Mesenchymal stem cell (in vitro differentiated cells and primary cell): ENCODE data around the gene IL31RA.

Experiments
- DNase-seq: peaks from one replicate; pipeline ENCODE4 v3.0.0-alpha.2; 2013
- H2AFZ ChIP-seq: one replicate; pipeline ENCODE4 v1.6.1; 2013; ENCODE audit warnings: low read depth, mild to moderate bottlenecking, control low read depth, inconsistent platforms, low read length, moderate library complexity
- H2AK5ac ChIP-seq: 2 replicates; pipeline ENCODE4 v1.6.1; 2013; ENCODE audit warnings: low read length, moderate library complexity, mild to moderate bottlenecking, inconsistent platforms; ENCODE audit not compliant: severe bottlenecking
- H2BK120ac ChIP-seq: one replicate; pipeline ENCODE4 v1.6.1; 2013; ENCODE audit warnings: low read depth, mild to moderate bottlenecking, inconsistent platforms, low read length, moderate library complexity
- H2BK12ac ChIP-seq, 2 experiments: one replicate each; pipeline ENCODE4 v1.6.1; 2013; ENCODE audit warnings: inconsistent platforms in 2 of 2, low read length in 2 of 2, mild to moderate bottlenecking in 2 of 2, moderate library complexity in 2 of 2, control low read depth in 1 of 2
- H2BK15ac ChIP-seq: one replicate; pipeline ENCODE4 v1.6.1; 2013; ENCODE audit warnings: mild to moderate bottlenecking, low read depth, inconsistent platforms; ENCODE audit not compliant: poor library complexity, severe bottlenecking
- H2BK5ac ChIP-seq: 2 replicates; pipeline ENCODE4 v1.6.1; 2013; ENCODE audit warnings: low read depth, mild to moderate bottlenecking, low read length, control low read depth, inconsistent platforms; ENCODE audit not compliant: poor library complexity, severe bottlenecking
- H3K14ac ChIP-seq, 2 experiments: one replicate each; pipeline ENCODE4 v1.6.1; 2013; ENCODE audit warnings: inconsistent platforms in 2 of 2, low read length in 2 of 2, control low read depth in 1 of 2, mild to moderate bottlenecking in 1 of 2, moderate library complexity in 1 of 2
- H3K18ac ChIP-seq, 2 experiments: one replicate each; pipeline ENCODE4 v1.6.1; 2013; ENCODE audit warnings: inconsistent platforms in 2 of 2, low read length in 2 of 2, control low read depth in 1 of 2, low read depth in 1 of 2, mild to moderate bottlenecking in 1 of 2
- H3K23ac ChIP-seq, 2 experiments: one replicate each; pipeline ENCODE4 v1.6.1; 2013; ENCODE audit warnings: inconsistent platforms in 2 of 2, low read length in 2 of 2, mild to moderate bottlenecking in 2 of 2, moderate library complexity in 2 of 2, control low read depth in 1 of 2
- H3K27ac ChIP-seq: 2 replicates; pipeline ENCODE4 v1.5.1; 2013; ENCODE audit warnings: mild to moderate bottlenecking, moderate library complexity, low read length, control low read depth, inconsistent platforms; ENCODE audit not compliant: poor library complexity, severe bottlenecking
- H3K27me3 ChIP-seq, 2 experiments: 2 replicates each; pipeline versions ENCODE4 v1.6.1 to v1.7.0; 2013; ENCODE audit warnings: low read length in 2 of 2, mild to moderate bottlenecking in 2 of 2, moderate library complexity in 2 of 2, control low read depth in 1 of 2, inconsistent platforms in 1 of 2; ENCODE audit not compliant: control insufficient read depth in 1 of 2, insufficient read depth in 1 of 2
- H3K36me3 ChIP-seq, 2 experiments: 2 replicates each; pipeline versions ENCODE4 v1.6.1 to v1.7.0; 2013; ENCODE audit warnings: low read length in 2 of 2, control low read depth in 1 of 2, inconsistent platforms in 1 of 2, low read depth in 1 of 2, mild to moderate bottlenecking in 1 of 2; ENCODE audit not compliant: insufficient read depth in 2 of 2, control insufficient read depth in 1 of 2
- H3K4ac ChIP-seq, 2 experiments: one replicate each; pipeline ENCODE4 v1.6.1; 2013; ENCODE audit warnings: inconsistent platforms in 2 of 2, low read length in 2 of 2, mild to moderate bottlenecking in 2 of 2, moderate library complexity in 2 of 2, control low read depth in 1 of 2, low read depth in 1 of 2
- H3K4me1 ChIP-seq: 2 replicates; pipeline ENCODE4 v1.6.1; 2013; ENCODE audit warnings: low read depth, low read length, control low read depth; ENCODE audit not compliant: control insufficient read depth, insufficient read depth
- H3K4me2 ChIP-seq: 2 replicates; pipeline ENCODE4 v1.6.1; 2013; ENCODE audit warnings: low read length, mild to moderate bottlenecking, inconsistent platforms; ENCODE audit not compliant: poor library complexity, severe bottlenecking
- H3K4me3 ChIP-seq, 2 experiments: 2 replicates each; pipeline versions ENCODE4 v1.5.1 to v1.7.0; 2013; ENCODE audit warnings: low read length in 2 of 2, mild to moderate bottlenecking in 2 of 2, control low read depth in 1 of 2, low read depth in 1 of 2; ENCODE audit not compliant: insufficient read depth in 1 of 2
- H3K79me1 ChIP-seq: replicated peaks from 2 replicates; pipeline ENCODE4 v1.6.1; 2013; ENCODE audit warnings: mild to moderate bottlenecking, control low read depth, low read length, inconsistent platforms; ENCODE audit not compliant: poor library complexity, severe bottlenecking
- H3K9ac ChIP-seq: 2 replicates; pipeline ENCODE4 v1.7.0; 2013; ENCODE audit warnings: mild to moderate bottlenecking, low read length, moderate library complexity
- H3K9me3 ChIP-seq: 2 replicates; pipeline ENCODE4 v1.7.0; 2013; ENCODE audit warnings: mild to moderate bottlenecking, low read length; ENCODE audit not compliant: control insufficient read depth
- H4K8ac ChIP-seq: one replicate; pipeline ENCODE4 v1.6.1; 2013; ENCODE audit warnings: inconsistent platforms, mild to moderate bottlenecking, low read length, moderate library complexity
- H4K91ac ChIP-seq: one replicate; pipeline ENCODE4 v1.6.1; 2013; ENCODE audit warnings: mild to moderate bottlenecking, low read length, inconsistent platforms
- WGBS: methylation state at CpG from one replicate; pipeline ENCODE4 v1.1.7; 2013; ENCODE audit warnings: mixed read lengths; 5-methylcytosine and 5-hydroxymethylcytosine counted together

The IL31RA gene

DNA sequence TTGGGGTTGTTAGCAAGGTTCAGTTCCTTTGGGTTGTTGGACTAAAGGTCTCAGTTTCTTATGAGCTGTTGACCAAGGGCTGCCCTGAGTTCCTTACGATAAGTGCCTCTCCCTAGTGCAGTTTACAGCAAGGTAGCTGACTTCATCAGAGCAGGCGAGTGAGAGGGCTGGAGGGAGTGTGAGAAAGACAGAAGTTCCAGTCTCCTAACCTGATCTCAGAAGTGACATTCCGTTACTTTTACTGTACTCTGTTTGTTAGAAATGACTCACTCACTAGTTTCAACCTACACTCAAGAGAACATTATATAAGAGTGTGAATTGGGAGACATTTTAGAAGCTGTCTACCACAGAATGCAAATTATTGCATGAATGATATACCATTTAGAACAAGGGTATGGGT is 21.2 kb upstream of the IL31RA start:
- Histone ChIP-seq H2BK5ac (no peak overlapping the region), H3K36me3 (no peaks in the 10 kb centered on the region), H3K18ac (no peak overlapping the region), H3K9me3 (no peaks in the 10 kb centered on the region), H3K4me3 (no peak overlapping the region), H3K27ac (no peak overlapping the region), H4K8ac (no peak overlapping the region), H3K79me1 (no peaks in the 10 kb centered on the region), H4K91ac (no peak overlapping the region), H2BK12ac (no peak overlapping the region), H3K4me1 (no peaks in the 10 kb centered on the region), H3K9ac (no peak overlapping the region), H2AK5ac (no peak overlapping the region), H2BK120ac (no peak overlapping the region), H2BK15ac (no peak overlapping the region), H3K4ac (no peak overlapping the region), H3K23ac (no peak overlapping the region), H2AFZ (no peak overlapping the region), H3K27me3 (no peaks in the 10 kb centered on the region), H3K4me2 (no peak overlapping the region), H3K14ac (no peak overlapping the region)
- 88% methylated on average over 2 of the region's 3 CpGs for WGBS
- DNase-seq = no peak

DNA sequence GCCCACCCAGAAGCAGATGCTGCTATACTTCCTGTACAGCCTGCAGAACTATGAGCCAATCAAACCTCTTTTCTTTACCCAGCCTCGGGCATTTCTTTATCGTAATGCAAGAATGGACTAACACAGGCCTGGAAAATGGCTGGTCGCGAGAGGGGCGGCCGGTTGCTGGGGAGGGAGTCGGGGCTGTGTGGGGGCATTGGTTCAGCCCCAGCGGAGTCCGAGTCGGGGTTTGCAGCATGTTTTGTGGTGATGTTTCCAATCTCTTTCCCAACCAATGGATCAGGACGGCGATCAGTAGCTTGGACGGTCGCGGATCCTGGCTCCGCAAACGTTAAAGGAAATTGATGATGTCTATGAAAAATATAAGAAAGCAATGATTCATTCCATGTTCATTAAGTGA is 18.7 kb upstream of the IL31RA start:
- no peaks in the 10 kb centered on the region for H3K4me1 ChIP-seq
- no peak overlapping the region for H4K91ac ChIP-seq
- no peak overlapping the region for H3K23ac ChIP-seq
- H2BK12ac ChIP-seq = no peak overlapping the region
- H3K18ac ChIP-seq = no peak overlapping the region
- no peak overlapping the region for H3K4me2 ChIP-seq
- H3K9ac ChIP-seq = no peak overlapping the region
- no peak overlapping the region for H4K8ac ChIP-seq
- H2AFZ ChIP-seq = no peak overlapping the region
- no peak overlapping the region for H3K4me3 ChIP-seq
- no peak overlapping the region for H2BK5ac ChIP-seq
- no peak overlapping the region for H3K14ac ChIP-seq
- H2AK5ac ChIP-seq = no peak overlapping the region
- no peaks in the 10 kb centered on the region for H3K9me3 ChIP-seq
- H3K27me3 ChIP-seq = no peaks in the 10 kb centered on the region
- H3K4ac ChIP-seq = no peak overlapping the region
- no peak overlapping the region for H3K27ac ChIP-seq
- H3K79me1 ChIP-seq = no peaks in the 10 kb centered on the region
- DNase-seq = no peak
- WGBS = 99% methylated on average over 17 of the region's 17 CpGs
- H3K36me3 ChIP-seq = no peaks in the 10 kb centered on the region
- no peak overlapping the region for H2BK15ac ChIP-seq
- H2BK120ac ChIP-seq = no peak overlapping the region

DNA sequence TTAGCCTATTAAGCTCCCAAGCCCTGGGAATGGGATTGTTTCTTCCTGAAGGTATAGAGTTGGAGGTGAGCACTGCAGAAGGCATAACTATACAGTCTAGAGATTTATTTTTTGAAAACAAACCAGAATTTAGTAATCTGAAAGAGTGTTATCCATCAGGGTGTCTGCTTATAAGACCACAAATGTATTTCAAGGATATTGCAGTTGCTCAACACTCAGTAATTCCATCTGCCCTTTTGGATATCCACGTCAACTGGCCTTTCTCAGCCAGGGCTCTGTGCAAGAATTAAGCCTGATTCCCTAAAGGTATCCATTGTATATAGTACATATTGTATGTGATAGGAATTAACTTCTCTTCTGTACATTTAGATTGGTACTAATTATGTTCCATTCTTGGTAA is 15.0 kb upstream of the IL31RA start:
- H4K8ac ChIP-seq = no peak overlapping the region
- H4K91ac ChIP-seq = no peak overlapping the region
- no peak overlapping the region for H2AFZ ChIP-seq
- no peak overlapping the region for H3K23ac ChIP-seq
- H2AK5ac ChIP-seq = no peak overlapping the region
- no peak overlapping the region for H3K14ac ChIP-seq
- DNase-seq = no peak
- no peak overlapping the region for H3K4me2 ChIP-seq
- H3K27ac ChIP-seq = no peak overlapping the region
- H2BK12ac ChIP-seq = no peak overlapping the region
- H3K18ac ChIP-seq = no peak overlapping the region
- WGBS = no CpG with 5 or more reads among the region's 1 CpG
- no peak overlapping the region for H2BK120ac ChIP-seq
- no peak overlapping the region for H3K4me3 ChIP-seq
- H2BK5ac ChIP-seq = no peak overlapping the region
- H3K4me1 ChIP-seq = no peaks in the 10 kb centered on the region
- H3K4ac ChIP-seq = no peak overlapping the region
- H2BK15ac ChIP-seq = no peak overlapping the region
- H3K36me3 ChIP-seq = no peaks in the 10 kb centered on the region
- H3K27me3 ChIP-seq = peaks cover 0 to 3% of the 10 kb centered on the region in 2 experiments
- H3K9me3 ChIP-seq = no peaks in the 10 kb centered on the region
- H3K79me1 ChIP-seq = no peaks in the 10 kb centered on the region
- H3K9ac ChIP-seq = no peak overlapping the region

DNA sequence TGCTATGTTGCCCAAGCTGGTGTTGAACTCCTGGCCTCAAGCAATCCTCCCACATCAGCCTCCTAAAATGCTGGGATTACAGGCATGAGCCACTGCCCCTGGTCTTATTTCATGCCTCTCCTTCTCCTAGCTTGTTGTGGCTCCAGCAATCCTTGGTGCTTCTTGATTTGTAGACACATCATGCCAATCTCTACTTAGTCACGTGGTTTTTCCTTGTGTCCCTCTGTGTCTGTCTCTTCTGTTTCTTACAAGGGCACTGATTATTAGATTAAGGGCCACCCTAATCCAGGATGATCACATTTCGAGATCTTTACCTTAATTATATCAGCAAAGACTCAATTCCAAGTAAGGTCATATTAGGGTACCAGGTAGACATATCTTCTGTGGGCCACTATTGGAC is 9.2 kb upstream of the IL31RA start:
- no peak overlapping the region for H3K23ac ChIP-seq
- H3K4me2 ChIP-seq = no peak overlapping the region
- no peak overlapping the region for H4K91ac ChIP-seq
- H2AFZ ChIP-seq = no peak overlapping the region
- H3K9me3 ChIP-seq = peaks cover 13% of the 10 kb centered on the region
- no peak overlapping the region for H3K18ac ChIP-seq
- H3K9ac ChIP-seq = no peak overlapping the region
- DNase-seq = no peak
- H2BK12ac ChIP-seq = no peak overlapping the region
- no peak overlapping the region for H2BK5ac ChIP-seq
- H2BK120ac ChIP-seq = no peak overlapping the region
- no peak overlapping the region for H3K4ac ChIP-seq
- 69% methylated on average over 1 of the region's 2 CpGs for WGBS
- no peak overlapping the region for H4K8ac ChIP-seq
- no peaks in the 10 kb centered on the region for H3K79me1 ChIP-seq
- no peak overlapping the region for H3K14ac ChIP-seq
- no peak overlapping the region for H3K27ac ChIP-seq
- peaks cover 0 to 3% of the 10 kb centered on the region in 2 experiments for H3K27me3 ChIP-seq
- no peak overlapping the region for H3K4me3 ChIP-seq
- H3K36me3 ChIP-seq = no peaks in the 10 kb centered on the region
- no peak overlapping the region for H2AK5ac ChIP-seq
- no peak overlapping the region for H2BK15ac ChIP-seq
- no peaks in the 10 kb centered on the region for H3K4me1 ChIP-seq
